GM12801 (cell line): ENCODE results near the gene KDM2B.

Source experiments
- TF ChIP-seq, protein P1 (sequence below): IDR thresholded peaks from one replicate; pipeline ENCODE4 v1.5.1; 2011; ENCODE audit warnings: control low read depth; ENCODE audit not compliant: insufficient read length; ENCODE audit errors: extremely low read depth

Gene KDM2B

DNA sequence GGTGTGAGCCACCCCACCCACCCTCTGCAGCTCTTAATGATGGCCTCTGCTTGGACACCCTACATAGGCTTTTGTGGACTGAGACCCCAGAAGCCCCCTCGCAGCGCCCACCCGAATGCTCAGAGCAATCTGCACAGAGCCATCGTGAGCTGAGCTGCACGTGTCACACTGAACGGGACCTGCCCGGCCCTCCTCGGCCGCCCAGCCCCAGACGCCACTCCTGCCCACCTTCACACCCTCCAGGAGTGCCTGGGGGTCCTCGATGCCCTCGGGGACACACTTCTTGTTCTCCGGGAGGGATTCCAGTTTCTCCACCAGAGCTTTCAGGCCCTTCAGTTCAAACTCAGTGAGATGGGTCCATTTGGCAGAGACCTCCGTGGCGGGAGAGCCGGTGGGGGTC is 71.5 kb downstream of the KDM2B start:
- TF ChIP-seq, protein P1, sequence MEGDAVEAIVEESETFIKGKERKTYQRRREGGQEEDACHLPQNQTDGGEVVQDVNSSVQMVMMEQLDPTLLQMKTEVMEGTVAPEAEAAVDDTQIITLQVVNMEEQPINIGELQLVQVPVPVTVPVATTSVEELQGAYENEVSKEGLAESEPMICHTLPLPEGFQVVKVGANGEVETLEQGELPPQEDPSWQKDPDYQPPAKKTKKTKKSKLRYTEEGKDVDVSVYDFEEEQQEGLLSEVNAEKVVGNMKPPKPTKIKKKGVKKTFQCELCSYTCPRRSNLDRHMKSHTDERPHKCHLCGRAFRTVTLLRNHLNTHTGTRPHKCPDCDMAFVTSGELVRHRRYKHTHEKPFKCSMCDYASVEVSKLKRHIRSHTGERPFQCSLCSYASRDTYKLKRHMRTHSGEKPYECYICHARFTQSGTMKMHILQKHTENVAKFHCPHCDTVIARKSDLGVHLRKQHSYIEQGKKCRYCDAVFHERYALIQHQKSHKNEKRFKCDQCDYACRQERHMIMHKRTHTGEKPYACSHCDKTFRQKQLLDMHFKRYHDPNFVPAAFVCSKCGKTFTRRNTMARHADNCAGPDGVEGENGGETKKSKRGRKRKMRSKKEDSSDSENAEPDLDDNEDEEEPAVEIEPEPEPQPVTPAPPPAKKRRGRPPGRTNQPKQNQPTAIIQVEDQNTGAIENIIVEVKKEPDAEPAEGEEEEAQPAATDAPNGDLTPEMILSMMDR = no peak

- TF ChIP-seq, protein P1 = no peak
These were observed 72.3 kb downstream of the KDM2B start for GRCh38 chr12:121508533-121508932.

GRCh38 chr12:121507984-121508383 is 72.8 kb downstream of the KDM2B start:
- TF ChIP-seq, protein P1 = no peak

DNA sequence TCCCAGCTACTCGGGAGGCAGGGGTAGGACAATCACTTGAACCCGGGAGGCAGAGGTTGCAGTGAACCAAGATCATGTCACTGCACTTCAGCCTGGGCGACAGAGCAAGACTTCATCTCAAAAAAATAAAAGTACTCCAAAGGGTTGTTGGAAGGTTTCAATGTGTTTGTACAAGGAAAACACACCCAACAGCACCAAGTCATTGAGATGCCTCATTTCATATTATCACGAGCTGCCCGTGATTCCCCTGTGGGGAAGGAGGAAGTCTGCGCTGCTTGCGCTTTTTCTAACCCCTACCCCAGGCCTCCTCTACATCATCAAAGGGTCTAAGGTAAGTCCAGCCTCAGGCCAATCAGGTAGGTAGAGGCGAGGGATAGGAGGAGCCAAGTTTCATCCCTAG is 73.6 kb downstream of the KDM2B start:
- TF ChIP-seq, protein P1 = no peak

DNA sequence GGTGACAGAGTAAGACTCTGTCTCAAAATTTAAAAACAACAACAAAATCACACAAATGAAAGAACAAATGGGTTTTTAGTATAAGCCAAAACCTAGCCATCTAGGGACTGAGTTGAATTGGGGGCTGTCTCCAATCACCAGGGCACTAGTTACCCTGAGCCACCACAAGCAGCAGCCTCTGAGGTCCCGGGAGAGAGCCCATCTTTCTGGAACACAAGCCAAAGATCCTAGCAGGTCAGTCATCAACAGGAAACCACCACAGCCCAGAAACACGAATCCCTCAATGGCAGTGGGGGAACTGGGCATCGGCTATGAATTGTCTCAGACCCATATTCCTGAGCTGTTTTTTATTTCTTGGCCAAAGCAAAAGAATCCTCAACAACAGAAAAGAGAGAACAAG is 75.3 kb downstream of the KDM2B start:
- TF ChIP-seq, protein P1 = no peak

DNA sequence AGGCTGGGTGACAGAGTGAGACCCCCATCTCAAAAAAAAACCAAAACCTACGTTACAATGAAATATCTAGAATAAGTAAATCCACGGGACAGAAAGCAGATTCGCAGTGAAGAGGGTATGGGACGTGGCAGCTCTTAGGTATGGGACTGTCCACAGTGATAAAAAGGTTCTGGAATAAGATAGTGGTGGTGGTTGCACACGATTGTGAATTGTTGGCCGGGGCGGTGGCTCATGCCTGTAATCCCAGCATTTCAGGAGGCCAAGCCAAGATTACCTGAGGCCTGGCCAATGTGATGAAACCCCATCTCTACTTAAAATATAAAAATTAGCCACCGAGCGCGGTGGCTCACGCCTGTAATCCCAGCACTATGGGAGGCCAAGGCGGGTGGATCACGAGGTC is 76.3 kb downstream of the KDM2B start:
- TF ChIP-seq, protein P1 = no peak

- TF ChIP-seq, protein P1 = no peak
These were observed 77.4 kb downstream of the KDM2B start for GRCh38 chr12:121503395-121503794.

GRCh38 chr12:121501946-121502345 is 78.9 kb downstream of the KDM2B start:
- TF ChIP-seq, protein P1 = no peak
